Measurements from ENCODE around the gene VEGFB. TPM values are rescaled to one million over a fixed set of nuclear protein-coding genes. Genes with fewer than 3 reads are reported as not detected.

The VEGFB gene
- total RNA-seq, 4 donors from 2014 or later = 92.3 to 144 (median 108) TPM

- TF ChIP-seq POLR2A (IDR thresholded peaks at IDR 0.05; ENCODE audit: low read depth) (no peak), EP300 (IDR thresholded peaks at IDR 0.05) (no peak), POLR2AphosphoS5 (IDR thresholded peaks at IDR 0.05) (no peak), CTCF (IDR thresholded peaks at IDR 0.05) (no peak)
- Histone ChIP-seq H3K4me1 (peaks cover 19 to 46% (median 33%) of the 10 kb centered on the region in 4 donors), H3K27ac (replicated peaks in 1 of 4) (no peak overlapping the region), H3K4me3 (no peak overlapping the region), H3K36me3 (peaks cover 45 to 90% (median 77%) of the 10 kb centered on the region in 4 donors), H3K9me3 (no peaks in the 10 kb centered on the region), H3K27me3 (no peaks in the 10 kb centered on the region)
- WGBS = 91% methylated on average over 26 of the region's 27 CpGs
- intact Hi-C loops (cut with DNase I) = loop anchor here (1.0 to 5.0 kb wide), 2 partner anchors 49 to 94 kb away; no protein-coding TSS in a partner anchor
- no peak for DNase-seq (ENCODE audit: extremely low spot score)
Observed at GRCh38 chr11:64203421-64204079, 30.8 kb upstream of the VEGFB start.

GRCh38 chr11:64204080-64204440, 30.3 kb upstream of the VEGFB start:
- WGBS = 82% methylated on average over 16 of the region's 16 CpGs
- no peak overlapping the region for H3K4me3 ChIP-seq
- peaks cover 40 to 85% (median 73%) of the 10 kb centered on the region in 4 donors for H3K36me3 ChIP-seq
- H3K4me1 ChIP-seq = peaks cover 19 to 50% (median 35%) of the 10 kb centered on the region in 4 donors
- no peak for TF ChIP-seq POLR2AphosphoS5 (IDR thresholded peaks at IDR 0.05)
- no peak for TF ChIP-seq POLR2A (IDR thresholded peaks at IDR 0.05; ENCODE audit: low read depth)
- no peak for TF ChIP-seq CTCF (IDR thresholded peaks at IDR 0.05)
- TF ChIP-seq EP300 (IDR thresholded peaks at IDR 0.05) = no peak
- intact Hi-C loops (cut with DNase I) = loop anchor here (1.0 to 5.0 kb wide), 2 partner anchors 48 to 93 kb away; no protein-coding TSS in a partner anchor
- no peaks in the 10 kb centered on the region for H3K9me3 ChIP-seq
- no peaks in the 10 kb centered on the region for H3K27me3 ChIP-seq
- DNase-seq (ENCODE audit: extremely low spot score) = no peak
- H3K27ac ChIP-seq (replicated peaks in 1 of 4) = peak overlapping the region in 1 of 4 donors; percentile 45

- Histone ChIP-seq H3K4me3 (no peak overlapping the region), H3K27me3 (no peaks in the 10 kb centered on the region), H3K27ac (replicated peaks in 1 of 4) (peak overlapping the region; percentile 1 to 45 (median 34)), H3K4me1 (peaks cover 19 to 50% (median 35%) of the 10 kb centered on the region in 4 donors), H3K9me3 (no peaks in the 10 kb centered on the region), H3K36me3 (peaks cover 37 to 81% (median 68%) of the 10 kb centered on the region in 4 donors)
- DNase-seq (ENCODE audit: extremely low spot score) = no peak
- intact Hi-C loops (cut with DNase I) = loop anchor here (1.0 to 5.0 kb wide), 2 partner anchors 48 to 93 kb away; no protein-coding TSS in a partner anchor
- WGBS = 29% methylated on average over 7 of the region's 7 CpGs
- TF ChIP-seq EP300 (IDR thresholded peaks at IDR 0.05) = no peak
- TF ChIP-seq CTCF (IDR thresholded peaks at IDR 0.05) = peak; percentile 53 to 79 (median 68)
- TF ChIP-seq POLR2A (IDR thresholded peaks at IDR 0.05; ENCODE audit: low read depth) = no peak
- peak; percentile 79 to 81 for TF ChIP-seq POLR2AphosphoS5 (IDR thresholded peaks at IDR 0.05)
Observed at GRCh38 chr11:64204464-64204989, 29.9 kb upstream of the VEGFB start.

GRCh38 chr11:64206457-64207255, 27.7 kb upstream of the VEGFB start, which contains the start of gene FERMT3:
Gene FERMT3, plus strand, starts transcription at chr11:64206721. Its CDS starts 644 bp downstream, at chr11:64207365.
- intact Hi-C loops (cut with DNase I) = no loop called here
- Histone ChIP-seq H3K4me3 (peak within 1 kb of the TSS; percentile 40 to 56 (median 46)), H3K36me3 (peaks cover 23 to 73% (median 55%) of the 10 kb centered on the region in 4 donors), H3K9me3 (no peaks in the 10 kb centered on the region), H3K4me1 (peaks cover 19 to 50% (median 35%) of the 10 kb centered on the region in 4 donors), H3K27ac (replicated peaks in 1 of 4) (peak within 1 kb of the TSS; percentile 71 to 81 (median 77)), H3K27me3 (no peaks in the 10 kb centered on the region)
- TF ChIP-seq POLR2AphosphoS5 (IDR thresholded peaks at IDR 0.05) (peak in 1 of 2 donors; percentile 18), EP300 (IDR thresholded peaks at IDR 0.05) (no peak)
- DNase-seq (ENCODE audit: extremely low spot score) = no peak
- WGBS = 77% methylated on average over 16 of the region's 27 CpGs
